ENCODE results near the gene RAPGEF2.
"Not testable (repeated sequence)": the region's sequence is repeated elsewhere in the genome, so short reads cannot be mapped to it uniquely, and the experiment has no call there.

The RAPGEF2 gene

DNA sequence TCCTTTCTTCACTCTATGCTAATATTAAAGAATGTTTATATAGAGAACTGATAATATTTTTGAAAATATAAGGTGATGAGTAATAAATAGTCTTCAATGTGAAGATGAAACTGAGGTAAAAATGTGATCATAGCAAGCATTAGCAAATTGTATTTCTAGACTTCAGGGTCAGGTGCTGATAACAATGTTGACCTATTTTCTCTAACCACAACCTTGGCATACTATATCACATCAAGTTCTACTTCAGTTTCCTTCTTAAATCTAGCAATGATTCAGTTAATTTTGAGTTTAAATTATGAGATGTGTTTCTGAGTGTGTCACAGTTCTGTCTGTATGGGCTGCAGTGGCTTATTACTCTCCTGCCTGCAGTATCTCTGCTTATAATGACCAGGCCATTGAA, 209.4 kb downstream of the RAPGEF2 start:
- no peak for DNase-seq (ENCODE audit: low read depth in 3 of 3)

DNA sequence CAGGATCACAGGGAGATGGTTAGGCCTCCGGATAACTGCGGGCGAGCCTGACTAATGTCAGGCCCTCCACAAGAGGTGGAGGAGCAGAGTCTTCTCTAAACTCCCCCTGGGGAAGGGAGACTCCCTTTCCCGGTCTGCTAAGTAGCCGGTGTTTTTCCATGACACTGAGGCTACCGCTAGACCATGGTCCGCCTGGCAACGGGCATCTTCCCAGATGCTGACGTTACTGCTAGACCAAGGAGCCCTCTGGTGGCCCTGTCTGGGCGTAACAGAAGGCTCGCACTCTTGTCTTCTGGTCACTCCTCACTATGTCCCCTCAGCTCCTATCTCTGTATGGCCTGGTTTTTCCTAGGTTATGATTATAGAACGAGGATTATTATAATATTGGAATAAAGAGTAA, 213.0 kb downstream of the RAPGEF2 start:
- DNase-seq (ENCODE audit: low read depth in 3 of 3), result not testable (repeated sequence)

DNA sequence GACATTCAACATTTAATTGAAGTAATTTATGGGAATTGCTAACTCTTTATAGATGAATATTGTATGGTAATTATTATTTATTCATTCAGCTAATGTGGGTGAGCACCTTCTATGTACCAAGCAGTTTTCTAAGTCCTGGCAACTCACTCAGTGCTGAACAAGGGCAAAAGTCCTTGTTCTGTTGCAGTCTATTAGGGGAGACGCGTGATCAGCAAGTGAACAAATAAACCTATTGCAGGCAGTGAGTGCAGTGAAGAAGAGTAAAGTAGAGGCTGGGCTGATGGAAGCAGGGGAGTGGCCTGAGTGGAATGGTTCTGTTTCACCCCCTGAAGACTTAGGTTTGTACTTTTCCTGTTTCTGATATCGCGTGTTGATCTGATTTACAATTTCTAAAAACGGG, 214.3 kb downstream of the RAPGEF2 start:
- no peak for DNase-seq (ENCODE audit: low read depth in 3 of 3)

DNA sequence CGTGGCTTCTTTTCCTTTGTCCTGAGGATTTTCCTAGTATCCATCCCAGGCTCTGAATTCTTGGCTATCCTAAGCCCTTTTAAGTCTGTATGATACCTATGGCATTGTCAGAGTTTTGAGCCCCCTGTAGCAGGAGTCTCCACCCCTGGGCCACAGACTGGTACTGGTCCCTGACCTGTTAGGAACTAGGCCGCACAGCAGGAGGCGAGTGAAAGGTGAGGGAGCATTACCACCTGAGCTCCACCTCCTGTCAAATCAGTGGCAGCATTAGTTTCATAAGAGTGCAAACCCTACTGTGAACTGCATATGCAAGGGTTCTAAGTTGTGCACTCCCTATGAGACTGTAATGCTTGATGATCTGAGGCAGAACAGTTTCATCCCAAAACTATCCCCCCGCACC, 216.1 kb downstream of the RAPGEF2 start:
- no peak for DNase-seq (ENCODE audit: low read depth in 3 of 3)

DNA sequence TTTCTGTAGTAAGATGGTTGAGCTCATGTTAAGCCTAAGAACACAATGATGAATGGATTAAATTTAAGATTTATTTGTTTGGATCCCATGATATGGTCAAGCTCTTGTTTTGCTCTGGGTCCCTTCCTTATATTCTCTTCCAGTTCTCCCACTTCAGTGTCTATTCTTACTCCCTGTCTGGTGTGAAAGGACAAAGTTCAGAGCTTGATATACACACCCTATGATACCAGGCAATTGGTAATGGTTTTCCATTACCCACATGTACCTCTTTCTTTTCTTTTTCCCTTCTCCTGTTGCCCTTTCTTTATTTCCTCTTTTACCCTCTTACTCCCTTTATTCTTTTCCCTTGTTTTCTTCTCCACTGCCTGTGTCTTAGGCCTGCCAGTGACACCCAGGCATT, 223.6 kb downstream of the RAPGEF2 start:
- no peak for DNase-seq (ENCODE audit: low read depth in 3 of 3)

DNA sequence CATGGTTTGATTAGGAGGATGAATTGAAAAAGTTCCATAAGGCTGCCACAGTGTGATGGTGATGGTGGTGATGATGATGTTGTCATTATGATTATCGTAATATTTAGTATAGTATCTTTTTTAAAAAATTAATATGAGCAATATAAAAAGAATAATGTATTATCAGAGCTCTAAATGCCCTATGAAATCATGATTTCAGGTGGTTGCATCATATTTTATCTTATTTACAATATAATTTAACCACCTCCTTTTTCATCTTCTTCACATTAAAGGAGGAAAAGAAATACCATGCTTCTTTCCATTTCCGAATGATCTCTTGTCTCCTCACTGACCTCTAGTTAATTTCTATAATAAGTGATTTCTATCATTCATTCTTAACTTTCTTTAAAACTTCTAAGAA, 225.9 kb downstream of the RAPGEF2 start:
- DNase-seq (ENCODE audit: low read depth in 3 of 3), result no peak

DNA sequence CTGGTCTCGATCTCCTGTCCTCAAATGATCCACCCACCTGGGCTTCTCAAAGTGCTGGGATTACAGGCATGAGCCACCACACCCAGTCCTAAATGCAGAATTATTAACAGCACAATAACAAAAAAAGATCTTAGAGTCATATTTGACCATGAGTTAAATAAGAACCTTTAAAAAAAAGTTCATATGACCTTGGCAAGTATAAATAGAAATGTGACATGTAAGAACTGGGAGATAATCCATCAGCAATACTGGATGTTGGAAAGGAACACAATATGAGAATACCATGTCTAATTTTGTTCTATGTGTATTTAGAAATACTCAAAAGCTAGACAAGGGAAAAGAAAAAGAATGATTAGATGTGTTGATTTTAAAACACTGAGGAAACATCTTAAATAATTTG, 231.6 kb downstream of the RAPGEF2 start:
- DNase-seq (ENCODE audit: low read depth in 3 of 3), result no peak

DNA sequence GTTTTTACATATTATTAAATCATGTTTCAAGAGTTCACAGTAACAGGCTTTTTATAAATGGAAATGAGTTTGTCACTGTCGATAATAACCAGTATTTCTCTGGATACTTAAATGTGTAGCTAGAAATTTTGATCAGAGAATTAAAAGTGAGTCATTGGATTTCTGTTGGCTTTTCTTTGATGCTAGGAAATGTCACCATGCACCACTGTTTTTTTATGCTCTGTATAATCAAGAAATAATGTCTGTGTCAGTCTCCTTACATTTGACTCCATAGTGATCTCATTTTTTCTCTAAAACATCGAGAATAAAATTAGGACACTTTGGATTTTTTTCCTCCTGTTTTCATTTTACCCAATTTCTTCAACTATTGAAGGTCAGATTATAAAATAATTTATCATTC, 234.2 kb downstream of the RAPGEF2 start:
- no peak for DNase-seq (ENCODE audit: low read depth in 3 of 3)

- DNase-seq (ENCODE audit: low read depth in 3 of 3), result no peak
These were observed 238.6 kb downstream of the RAPGEF2 start for GRCh38 chr4:159341522-159341921.

- DNase-seq (ENCODE audit: low read depth in 3 of 3), result no peak
These were observed 239.5 kb downstream of the RAPGEF2 start for GRCh38 chr4:159342374-159342773.

- DNase-seq (ENCODE audit: low read depth in 3 of 3), result no peak
These were observed 240.2 kb downstream of the RAPGEF2 start for GRCh38 chr4:159343116-159343515.

DNA sequence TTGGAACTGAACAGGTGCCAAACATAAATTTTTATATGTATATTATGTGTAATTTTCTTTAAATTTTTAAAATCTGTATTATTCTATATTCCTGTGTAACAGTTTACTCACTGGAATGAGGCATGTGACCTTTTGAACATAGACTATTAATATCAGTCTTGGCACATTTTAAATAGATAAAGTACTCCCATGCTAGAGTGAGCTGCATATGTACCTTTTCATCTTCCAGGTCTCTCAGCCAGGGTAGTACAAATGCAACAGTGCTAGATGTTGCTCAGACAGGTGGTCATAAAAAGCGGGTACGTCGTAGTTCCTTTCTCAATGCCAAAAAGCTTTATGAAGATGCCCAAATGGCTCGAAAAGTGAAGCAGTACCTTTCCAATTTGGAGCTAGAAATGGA, 242.0 kb downstream of the RAPGEF2 start:
- DNase-seq (ENCODE audit: low read depth in 3 of 3), result no peak

DNA sequence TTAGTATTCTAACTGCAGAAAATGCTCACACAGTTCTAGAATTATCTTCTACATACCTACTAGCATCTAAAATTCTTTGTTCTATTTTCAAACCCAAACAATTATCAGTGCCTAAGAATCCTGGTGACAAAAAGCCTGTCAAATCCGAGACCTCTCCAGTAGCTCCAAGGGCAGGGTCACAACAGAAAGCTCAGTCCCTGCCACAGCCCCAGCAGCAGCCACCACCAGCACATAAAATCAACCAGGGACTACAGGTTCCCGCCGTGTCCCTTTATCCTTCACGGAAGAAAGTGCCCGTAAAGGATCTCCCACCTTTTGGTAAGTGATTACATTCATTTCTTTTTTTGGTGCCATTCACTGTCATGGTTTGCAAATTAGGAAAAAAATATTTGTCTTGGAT, 243.8 kb downstream of the RAPGEF2 start:
- no peak for DNase-seq (ENCODE audit: low read depth in 3 of 3)

GRCh38 chr4:159347813-159348212, 244.9 kb downstream of the RAPGEF2 start:
- no peak for DNase-seq (ENCODE audit: low read depth in 3 of 3)

DNA sequence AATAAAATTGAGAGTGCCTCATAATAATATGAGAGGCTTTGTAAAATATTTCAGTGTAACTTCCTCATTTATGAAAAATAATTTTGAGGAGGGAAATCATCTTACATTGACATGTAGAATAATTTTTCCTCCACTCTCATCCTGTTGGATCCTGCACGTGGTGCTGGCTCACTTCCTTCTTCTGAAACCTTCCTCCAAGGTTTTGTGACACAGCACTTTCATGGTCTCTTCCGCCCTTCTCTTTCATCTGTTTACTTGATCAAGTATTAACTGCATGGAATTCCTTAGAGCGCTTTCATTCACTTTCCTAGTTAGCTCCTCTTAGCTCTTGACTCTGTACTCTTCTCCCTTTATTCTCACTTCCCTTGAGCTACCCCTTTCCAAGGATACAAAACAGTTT, 246.5 kb downstream of the RAPGEF2 start:
- DNase-seq (ENCODE audit: low read depth in 3 of 3), result no peak

DNA sequence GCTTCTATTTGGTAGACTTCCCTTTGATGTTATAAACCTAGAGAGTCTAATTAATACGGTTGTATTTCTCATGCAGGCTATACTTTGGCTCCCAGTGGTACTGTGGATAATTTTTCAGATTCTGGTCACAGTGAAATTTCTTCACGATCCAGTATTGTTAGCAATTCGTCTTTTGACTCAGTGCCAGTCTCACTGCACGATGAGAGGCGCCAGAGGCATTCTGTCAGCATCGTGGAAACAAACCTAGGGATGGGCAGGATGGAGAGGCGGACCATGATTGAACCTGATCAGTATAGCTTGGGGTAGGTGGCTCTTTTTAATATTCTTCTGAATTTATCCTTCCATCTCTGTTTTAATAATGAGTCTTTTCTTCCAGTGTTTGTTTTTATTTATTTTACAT, 249.7 kb downstream of the RAPGEF2 start:
- no peak for DNase-seq (ENCODE audit: low read depth in 3 of 3)

GRCh38 chr4:159353422-159354116, 250.7 kb downstream of the RAPGEF2 start:
- no peak for DNase-seq (ENCODE audit: low read depth in 3 of 3)

DNA sequence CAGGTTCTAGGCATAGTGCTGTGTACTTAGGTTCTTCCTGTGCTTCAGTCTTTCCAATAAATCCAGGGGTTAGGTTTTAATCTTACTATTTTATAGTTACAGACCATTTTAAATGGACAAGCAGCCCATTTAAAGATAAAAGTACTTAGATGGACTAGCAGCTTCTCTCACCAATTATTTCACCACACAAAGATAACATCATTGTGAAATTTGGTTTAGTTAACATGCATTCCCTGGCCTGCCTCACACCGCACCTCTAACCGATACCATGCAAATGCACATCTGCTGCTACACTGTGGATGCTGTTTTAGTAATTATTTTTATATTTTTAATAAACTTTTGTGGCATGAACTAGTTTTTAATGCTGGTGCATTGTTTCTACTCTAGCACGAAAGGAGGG, 252.6 kb downstream of the RAPGEF2 start:
- no peak for DNase-seq (ENCODE audit: low read depth in 3 of 3)

DNA sequence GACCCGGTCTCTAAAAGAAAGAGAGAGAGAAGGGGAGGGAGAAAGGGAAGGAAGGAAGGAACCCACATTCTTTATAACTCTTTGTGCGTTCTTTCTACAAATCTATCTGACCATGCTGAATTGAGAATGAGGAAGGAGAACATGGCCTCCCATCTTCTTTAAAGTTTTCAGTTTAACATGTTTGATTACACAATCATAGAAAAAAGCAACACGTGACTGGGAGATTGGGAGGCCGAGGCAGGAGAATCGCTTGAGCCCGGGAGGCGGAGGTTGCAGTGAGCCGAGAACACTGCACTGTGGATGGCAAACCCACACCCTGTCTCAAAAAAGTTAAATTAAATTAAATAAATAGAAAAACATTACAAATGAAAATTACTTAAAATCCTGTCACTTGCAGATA, 254.5 kb downstream of the RAPGEF2 start:
- DNase-seq (ENCODE audit: low read depth in 3 of 3), result no peak

DNA sequence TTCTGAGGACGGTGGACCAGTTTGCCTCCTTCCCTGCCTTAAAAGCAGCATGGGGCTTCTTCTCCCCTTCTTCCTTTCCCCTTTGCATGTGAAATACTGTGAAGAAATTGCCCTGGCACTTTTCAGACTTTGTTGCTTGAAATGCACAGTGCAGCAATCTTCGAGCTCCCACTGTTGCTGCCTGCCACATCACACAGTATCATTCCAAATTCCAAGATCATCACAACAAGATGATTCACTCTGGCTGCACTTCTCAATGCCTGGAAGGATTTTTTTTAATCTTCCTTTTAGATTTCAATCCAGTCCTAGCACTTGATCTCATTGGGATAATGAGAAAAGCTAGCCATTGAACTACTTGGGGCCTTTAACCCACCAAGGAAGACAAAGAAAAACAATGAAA, 255.3 kb downstream of the RAPGEF2 start:
- no peak for DNase-seq (ENCODE audit: low read depth in 3 of 3)

GRCh38 chr4:159360549-159360948, 257.7 kb downstream of the RAPGEF2 start:
- no peak for DNase-seq (ENCODE audit: low read depth in 3 of 3)

- DNase-seq (ENCODE audit: low read depth in 3 of 3), result no peak
These were observed 260.5 kb downstream of the RAPGEF2 start for GRCh38 chr4:159363361-159363760.

- no peak for DNase-seq (ENCODE audit: low read depth in 3 of 3)
These were observed 264.3 kb downstream of the RAPGEF2 start for GRCh38 chr4:159366966-159367780.

GRCh38 chr4:159367781-159368080, 264.9 kb downstream of the RAPGEF2 start:
- DNase-seq (ENCODE audit: low read depth in 3 of 3), result no peak

Measured in stimulated activated CD4-positive, alpha-beta T cell treated with anti-CD3 and anti-CD28 coated beads, TNF-alpha, amount 100 ng/mL, for 48 hours (primary cell).